WTC11 (cell line): ENCODE results near the gene ZFYVE19. TPM values are rescaled to one million over a fixed set of nuclear protein-coding genes. Genes with fewer than 3 reads are reported as not detected.
A peak's percentile ranks its signal among the peaks of the same experiment; 100 is the strongest.

Experiments
- ATAC-seq: fragments of 200-7000 bp; cut with Tn5 transposase; 2 replicates; pipeline ENCODE4 v1.10.0; 2021; ENCODE audit warnings: mild to moderate bottlenecking, moderate library complexity
- CTCF ChIA-PET: fragments of 300-600 bp; sonication (Branson Sonifier 250); formaldehyde crosslinking; loops from one replicate; lab custom pipeline; 2021; ENCODE audit warnings: antibody characterized with exemption; lab: Charles Lee
- POLR2A ChIA-PET: fragments of 350-600 bp; sonication (Branson Sonifier 250); formaldehyde crosslinking; loops from one replicate; lab custom pipeline; 2021; ENCODE audit warnings: antibody characterized with exemption; lab: Charles Lee
- DNase-seq: peaks from one replicate; pipeline ENCODE4 v3.0.0; 2021; ENCODE audit warnings: low spot score
- H3K27ac Mint-ChIP-seq: 2 replicates; pipeline ENCODE4 v1.8.0; 2021; ENCODE audit warnings: mixed read lengths
- H3K27me3 Mint-ChIP-seq: 2 replicates; pipeline ENCODE4 v1.8.0; 2021; ENCODE audit warnings: low read depth, mild to moderate bottlenecking, moderate library complexity, mixed read lengths
- H3K36me3 Mint-ChIP-seq: 2 replicates; pipeline ENCODE4 v1.8.0; 2021; ENCODE audit warnings: mixed read lengths
- H3K4me1 Mint-ChIP-seq: 2 replicates; pipeline ENCODE4 v1.8.0; 2022; ENCODE audit warnings: mixed read lengths
- H3K4me3 Mint-ChIP-seq: 2 replicates; pipeline ENCODE4 v1.8.0; 2021; ENCODE audit warnings: mild to moderate bottlenecking, moderate library complexity, mixed read lengths
- H3K9me3 Mint-ChIP-seq: 2 replicates; pipeline ENCODE4 v1.8.0; 2021; ENCODE audit warnings: mixed read lengths
- CBFB ChIP-seq: sonication (generic); formaldehyde crosslinking; IDR thresholded peaks from 2 replicates; pipeline ENCODE4 v1.8.1; 2022; ENCODE audit warnings: mild to moderate bottlenecking, low read depth, missing genetic modification reagents
- CREM ChIP-seq: sonication (generic); formaldehyde crosslinking; IDR thresholded peaks from 2 replicates; pipeline ENCODE4 v1.8.1; 2022; ENCODE audit warnings: mild to moderate bottlenecking, missing genetic modification reagents, moderate library complexity
- EMX1 ChIP-seq: fragments of 250-450 bp; sonication (Bioruptor Pico); IDR thresholded peaks from 2 replicates; pipeline ENCODE4 v1.8.0; 2021; ENCODE audit warnings: mild to moderate bottlenecking
- FOXP1 ChIP-seq: sonication (generic); formaldehyde crosslinking; IDR thresholded peaks from 2 replicates; pipeline ENCODE4 v1.8.0; 2022; ENCODE audit warnings: missing genetic modification reagents, mild to moderate bottlenecking, moderate library complexity, borderline replicate concordance
- GTF2I ChIP-seq: fragments of 250-450 bp; sonication (Bioruptor Pico); conservative IDR thresholded peaks from 2 replicates; pipeline ENCODE4 v1.4.0; 2021; ENCODE audit warnings: mild to moderate bottlenecking
- HMGA2 ChIP-seq: fragments of 250-450 bp; sonication (Bioruptor Pico); IDR thresholded peaks from 2 replicates; pipeline ENCODE4 v1.4.0; 2021; ENCODE audit warnings: mild to moderate bottlenecking, moderate library complexity
- IRF2 ChIP-seq: sonication (generic); formaldehyde crosslinking; IDR thresholded peaks from 2 replicates; pipeline ENCODE4 v1.8.0; 2022; ENCODE audit warnings: low read depth, missing genetic modification reagents, borderline replicate concordance
- MYBL2 ChIP-seq: sonication (generic); formaldehyde crosslinking; IDR thresholded peaks from 2 replicates; pipeline ENCODE4 v1.8.1; 2023; ENCODE audit warnings: mild to moderate bottlenecking, moderate library complexity, missing genetic modification reagents
- NFE2L1 ChIP-seq: sonication (generic); formaldehyde crosslinking; IDR thresholded peaks from 2 replicates; pipeline ENCODE4 v1.8.1; 2023; ENCODE audit warnings: missing genetic modification reagents
- NR3C1 ChIP-seq: sonication (generic); formaldehyde crosslinking; conservative IDR thresholded peaks from 2 replicates; pipeline ENCODE4 v1.8.1; 2023; ENCODE audit warnings: low read depth, mild to moderate bottlenecking, missing genetic modification reagents
- PRRX2 ChIP-seq: fragments of 250-450 bp; sonication (Bioruptor Pico); IDR thresholded peaks from 2 replicates; pipeline ENCODE4 v1.8.0; 2021; ENCODE audit warnings: mild to moderate bottlenecking
- RELA ChIP-seq: sonication (generic); formaldehyde crosslinking; IDR thresholded peaks from 2 replicates; pipeline ENCODE4 v1.8.1; 2022; ENCODE audit warnings: missing genetic modification reagents, mild to moderate bottlenecking, borderline replicate concordance
- TEAD1 ChIP-seq: sonication (generic); formaldehyde crosslinking; IDR thresholded peaks from 2 replicates; pipeline ENCODE4 v1.8.0; 2022; ENCODE audit warnings: mild to moderate bottlenecking, missing genetic modification reagents
- ZNF416 ChIP-seq: fragments of 250-450 bp; sonication (Bioruptor Pico); IDR thresholded peaks from 2 replicates; pipeline ENCODE4 v1.9.0; 2021; ENCODE audit warnings: mild to moderate bottlenecking, inconsistent platforms
- ZNF671 ChIP-seq: fragments of 250-450 bp; sonication (Bioruptor Pico); IDR thresholded peaks from 2 replicates; pipeline ENCODE4 v1.8.0; 2021; ENCODE audit warnings: mild to moderate bottlenecking
- total RNA-seq: library from RNA; stranded (reverse); gene quantifications from 3 replicates; pipeline ENCODE4 v1.2.3, GENCODE V29; 2021
- TF ChIP-seq, protein P1 (sequence below): sonication (generic); formaldehyde crosslinking; IDR thresholded peaks from 2 replicates; pipeline ENCODE4 v1.8.1; 2022; ENCODE audit warnings: mild to moderate bottlenecking, missing genetic modification reagents, moderate library complexity, borderline replicate concordance
- TF ChIP-seq, protein P2 (sequence below): sonication (generic); formaldehyde crosslinking; IDR thresholded peaks from 2 replicates; pipeline ENCODE4 v1.8.0; 2022; ENCODE audit warnings: mild to moderate bottlenecking, missing genetic modification reagents
- TF ChIP-seq, protein P3 (sequence below): fragments of 250-450 bp; sonication (Bioruptor Pico); IDR thresholded peaks from 2 replicates; pipeline ENCODE4 v2.1.2; 2022; ENCODE audit warnings: mild to moderate bottlenecking, moderate library complexity
- TF ChIP-seq, protein P4 (sequence below): sonication (generic); formaldehyde crosslinking; IDR thresholded peaks from 2 replicates; pipeline ENCODE4 v1.8.1; 2022; ENCODE audit warnings: low read depth, missing genetic modification reagents, borderline replicate concordance
- TF ChIP-seq, protein P5 (sequence below): sonication (generic); formaldehyde crosslinking; IDR thresholded peaks from 2 replicates; pipeline ENCODE4 v1.8.0; 2022; ENCODE audit warnings: mild to moderate bottlenecking, missing genetic modification reagents
- TF ChIP-seq, protein P6 (sequence below): sonication (generic); formaldehyde crosslinking; IDR thresholded peaks from 2 replicates; pipeline ENCODE4 v1.8.0; 2022; ENCODE audit warnings: mild to moderate bottlenecking, missing genetic modification reagents
- TF ChIP-seq, protein P7 (sequence below): sonication (generic); formaldehyde crosslinking; IDR thresholded peaks from 2 replicates; pipeline ENCODE4 v1.8.0; 2023; ENCODE audit warnings: missing genetic modification reagents

Gene ZFYVE19
- total RNA-seq, 1 experiment from 2014 or later, result 18.9 TPM

DNA sequence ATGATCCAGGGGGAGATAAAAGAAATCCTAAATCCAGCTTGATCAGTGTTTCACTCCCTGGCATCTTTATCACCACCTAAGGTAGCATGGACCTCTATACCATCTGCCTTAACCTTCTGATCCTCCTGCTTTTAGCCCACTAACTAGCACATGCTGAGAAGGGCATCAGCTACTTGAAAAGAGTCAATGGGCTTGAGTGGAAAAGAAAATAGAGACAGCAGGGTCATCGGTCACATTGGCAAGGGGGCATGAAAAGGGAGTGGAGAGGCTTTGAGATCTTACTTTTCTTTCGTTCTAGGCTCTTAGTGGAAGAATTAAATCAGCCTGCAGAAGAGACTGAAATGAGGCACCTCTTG is 239 bp upstream of the ZFYVE19 start:
- peak overlapping the region; percentile 98 for H3K4me3 Mint-ChIP-seq
- H3K4me1 Mint-ChIP-seq, result peaks cover 22% of the 10 kb centered on the region
- DNase-seq (no peak), ATAC-seq (no peak)
- TF ChIP-seq NR3C1, result no peak
- no peak for TF ChIP-seq IRF2 (CRISPR knock-in tag)
- TF ChIP-seq CBFB (CRISPR knock-in tag), result no peak
- TF ChIP-seq, protein P1, sequence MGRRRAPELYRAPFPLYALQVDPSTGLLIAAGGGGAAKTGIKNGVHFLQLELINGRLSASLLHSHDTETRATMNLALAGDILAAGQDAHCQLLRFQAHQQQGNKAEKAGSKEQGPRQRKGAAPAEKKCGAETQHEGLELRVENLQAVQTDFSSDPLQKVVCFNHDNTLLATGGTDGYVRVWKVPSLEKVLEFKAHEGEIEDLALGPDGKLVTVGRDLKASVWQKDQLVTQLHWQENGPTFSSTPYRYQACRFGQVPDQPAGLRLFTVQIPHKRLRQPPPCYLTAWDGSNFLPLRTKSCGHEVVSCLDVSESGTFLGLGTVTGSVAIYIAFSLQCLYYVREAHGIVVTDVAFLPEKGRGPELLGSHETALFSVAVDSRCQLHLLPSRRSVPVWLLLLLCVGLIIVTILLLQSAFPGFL (CRISPR knock-in tag), result no peak
- no peak for TF ChIP-seq PRRX2 (CRISPR knock-in tag)
- TF ChIP-seq, protein P2, sequence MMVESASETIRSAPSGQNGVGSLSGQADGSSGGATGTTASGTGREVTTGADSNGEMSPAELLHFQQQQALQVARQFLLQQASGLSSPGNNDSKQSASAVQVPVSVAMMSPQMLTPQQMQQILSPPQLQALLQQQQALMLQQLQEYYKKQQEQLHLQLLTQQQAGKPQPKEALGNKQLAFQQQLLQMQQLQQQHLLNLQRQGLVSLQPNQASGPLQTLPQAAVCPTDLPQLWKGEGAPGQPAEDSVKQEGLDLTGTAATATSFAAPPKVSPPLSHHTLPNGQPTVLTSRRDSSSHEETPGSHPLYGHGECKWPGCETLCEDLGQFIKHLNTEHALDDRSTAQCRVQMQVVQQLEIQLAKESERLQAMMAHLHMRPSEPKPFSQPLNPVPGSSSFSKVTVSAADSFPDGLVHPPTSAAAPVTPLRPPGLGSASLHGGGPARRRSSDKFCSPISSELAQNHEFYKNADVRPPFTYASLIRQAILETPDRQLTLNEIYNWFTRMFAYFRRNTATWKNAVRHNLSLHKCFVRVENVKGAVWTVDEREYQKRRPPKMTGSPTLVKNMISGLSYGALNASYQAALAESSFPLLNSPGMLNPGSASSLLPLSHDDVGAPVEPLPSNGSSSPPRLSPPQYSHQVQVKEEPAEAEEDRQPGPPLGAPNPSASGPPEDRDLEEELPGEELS (CRISPR knock-in tag), result no peak
- no peak for TF ChIP-seq EMX1
- TF ChIP-seq MYBL2 (CRISPR knock-in tag), result no peak
- TF ChIP-seq NFE2L1 (CRISPR knock-in tag), result no peak
- ChIA-PET POLR2A (interaction anchor here (1.3 to 1.8 kb wide), 3 partner anchors 38 to 112 kb away, joined by 3 to 10 read pairs (median 3); partner anchors contain the start of gene SPINT1), CTCF (interaction anchor here (0.6 to 3.3 kb wide), 18 partner anchors 14 to 1257 kb away, joined by 3 to 33 read pairs (median 4); partner anchors contain the start of genes GCHFR, PPP1R14D, RHOV and VPS18)
- peak overlapping the region; percentile 97 for H3K27ac Mint-ChIP-seq
- H3K27me3 Mint-ChIP-seq, result no peaks in the 10 kb centered on the region
- peaks cover 3% of the 10 kb centered on the region for H3K36me3 Mint-ChIP-seq
- no peaks in the 10 kb centered on the region for H3K9me3 Mint-ChIP-seq

DNA sequence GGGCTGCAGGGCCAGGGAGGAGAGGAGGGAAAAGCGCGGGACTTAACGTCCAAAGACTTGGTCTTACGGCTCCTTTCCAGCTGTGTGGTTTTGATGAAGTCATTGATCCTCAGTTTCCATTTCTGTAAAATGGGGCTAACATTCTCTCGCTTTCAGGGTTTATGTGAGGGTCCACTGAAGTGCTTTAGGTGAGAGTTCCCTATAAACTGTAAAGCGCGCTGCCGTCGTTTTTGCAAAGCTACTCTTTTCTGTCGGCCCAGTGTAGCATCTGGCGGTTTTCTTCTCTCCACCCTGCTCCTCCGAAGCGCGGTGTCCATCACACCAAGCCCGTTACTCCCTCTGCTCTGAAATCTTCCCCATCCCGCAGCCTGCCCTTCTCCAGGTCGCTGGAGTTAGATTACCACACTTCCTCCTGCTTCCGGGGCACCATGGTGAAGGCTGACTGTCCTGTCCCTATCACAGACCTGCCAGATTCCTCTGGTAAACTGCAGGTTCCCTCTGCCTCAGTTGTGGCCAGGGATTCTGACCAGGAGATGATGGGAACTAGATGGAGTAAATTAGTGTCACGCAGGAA is 1.1 kb downstream of the ZFYVE19 start:
- no peak for DNase-seq
- H3K9me3 Mint-ChIP-seq, result no peaks in the 10 kb centered on the region
- ChIA-PET CTCF (interaction anchor here (0.8 to 3.3 kb wide), 14 partner anchors 20 to 241 kb away, joined by 3 to 33 read pairs (median 6); partner anchors contain the start of genes GCHFR, RHOV and VPS18), POLR2A (interaction anchor here (1.3 to 1.8 kb wide), 3 partner anchors 36 to 114 kb away, joined by 3 to 10 read pairs (median 3); partner anchors contain the start of gene SPINT1)
- peak overlapping the region; percentile 54; the same call in 1 of the 2 replicates for H3K27ac Mint-ChIP-seq
- TF ChIP-seq FOXP1 (no peak), RELA (CRISPR knock-in tag) (no peak), GTF2I (CRISPR knock-in tag) (peak; percentile 83), HMGA2 (CRISPR knock-in tag) (no peak), PRRX2 (CRISPR knock-in tag) (no peak), CREM (CRISPR knock-in tag) (no peak), ZNF416 (CRISPR knock-in tag) (no peak), EMX1 (no peak), ZNF671 (CRISPR knock-in tag) (no peak), TEAD1 (CRISPR knock-in tag) (no peak)
- TF ChIP-seq, protein P3, sequence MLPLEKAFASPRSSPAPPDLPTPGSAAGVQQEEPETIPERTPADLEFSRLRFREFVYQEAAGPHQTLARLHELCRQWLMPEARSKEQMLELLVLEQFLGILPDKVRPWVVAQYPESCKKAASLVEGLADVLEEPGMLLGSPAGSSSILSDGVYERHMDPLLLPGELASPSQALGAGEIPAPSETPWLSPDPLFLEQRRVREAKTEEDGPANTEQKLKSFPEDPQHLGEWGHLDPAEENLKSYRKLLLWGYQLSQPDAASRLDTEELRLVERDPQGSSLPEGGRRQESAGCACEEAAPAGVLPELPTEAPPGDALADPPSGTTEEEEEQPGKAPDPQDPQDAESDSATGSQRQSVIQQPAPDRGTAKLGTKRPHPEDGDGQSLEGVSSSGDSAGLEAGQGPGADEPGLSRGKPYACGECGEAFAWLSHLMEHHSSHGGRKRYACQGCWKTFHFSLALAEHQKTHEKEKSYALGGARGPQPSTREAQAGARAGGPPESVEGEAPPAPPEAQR, result no peak
- TF ChIP-seq, protein P4, sequence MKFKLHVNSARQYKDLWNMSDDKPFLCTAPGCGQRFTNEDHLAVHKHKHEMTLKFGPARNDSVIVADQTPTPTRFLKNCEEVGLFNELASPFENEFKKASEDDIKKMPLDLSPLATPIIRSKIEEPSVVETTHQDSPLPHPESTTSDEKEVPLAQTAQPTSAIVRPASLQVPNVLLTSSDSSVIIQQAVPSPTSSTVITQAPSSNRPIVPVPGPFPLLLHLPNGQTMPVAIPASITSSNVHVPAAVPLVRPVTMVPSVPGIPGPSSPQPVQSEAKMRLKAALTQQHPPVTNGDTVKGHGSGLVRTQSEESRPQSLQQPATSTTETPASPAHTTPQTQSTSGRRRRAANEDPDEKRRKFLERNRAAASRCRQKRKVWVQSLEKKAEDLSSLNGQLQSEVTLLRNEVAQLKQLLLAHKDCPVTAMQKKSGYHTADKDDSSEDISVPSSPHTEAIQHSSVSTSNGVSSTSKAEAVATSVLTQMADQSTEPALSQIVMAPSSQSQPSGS, result no peak
- TF ChIP-seq, protein P5, sequence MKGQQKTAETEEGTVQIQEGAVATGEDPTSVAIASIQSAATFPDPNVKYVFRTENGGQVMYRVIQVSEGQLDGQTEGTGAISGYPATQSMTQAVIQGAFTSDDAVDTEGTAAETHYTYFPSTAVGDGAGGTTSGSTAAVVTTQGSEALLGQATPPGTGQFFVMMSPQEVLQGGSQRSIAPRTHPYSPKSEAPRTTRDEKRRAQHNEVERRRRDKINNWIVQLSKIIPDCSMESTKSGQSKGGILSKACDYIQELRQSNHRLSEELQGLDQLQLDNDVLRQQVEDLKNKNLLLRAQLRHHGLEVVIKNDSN, result 0 out of 2 replicates have a peak, but pooled peaks have one; percentile 12
- TF ChIP-seq, protein P6, sequence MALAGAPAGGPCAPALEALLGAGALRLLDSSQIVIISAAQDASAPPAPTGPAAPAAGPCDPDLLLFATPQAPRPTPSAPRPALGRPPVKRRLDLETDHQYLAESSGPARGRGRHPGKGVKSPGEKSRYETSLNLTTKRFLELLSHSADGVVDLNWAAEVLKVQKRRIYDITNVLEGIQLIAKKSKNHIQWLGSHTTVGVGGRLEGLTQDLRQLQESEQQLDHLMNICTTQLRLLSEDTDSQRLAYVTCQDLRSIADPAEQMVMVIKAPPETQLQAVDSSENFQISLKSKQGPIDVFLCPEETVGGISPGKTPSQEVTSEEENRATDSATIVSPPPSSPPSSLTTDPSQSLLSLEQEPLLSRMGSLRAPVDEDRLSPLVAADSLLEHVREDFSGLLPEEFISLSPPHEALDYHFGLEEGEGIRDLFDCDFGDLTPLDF (CRISPR knock-in tag), result peak; percentile 45; the same call in 1 of the 2 replicates
- TF ChIP-seq, protein P7, sequence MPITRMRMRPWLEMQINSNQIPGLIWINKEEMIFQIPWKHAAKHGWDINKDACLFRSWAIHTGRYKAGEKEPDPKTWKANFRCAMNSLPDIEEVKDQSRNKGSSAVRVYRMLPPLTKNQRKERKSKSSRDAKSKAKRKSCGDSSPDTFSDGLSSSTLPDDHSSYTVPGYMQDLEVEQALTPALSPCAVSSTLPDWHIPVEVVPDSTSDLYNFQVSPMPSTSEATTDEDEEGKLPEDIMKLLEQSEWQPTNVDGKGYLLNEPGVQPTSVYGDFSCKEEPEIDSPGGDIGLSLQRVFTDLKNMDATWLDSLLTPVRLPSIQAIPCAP (CRISPR knock-in tag), result no peak
- peaks cover 22% of the 10 kb centered on the region for H3K4me1 Mint-ChIP-seq
- peak overlapping the region; percentile 98 for H3K4me3 Mint-ChIP-seq
- ATAC-seq, result no peak
- H3K27me3 Mint-ChIP-seq, result no peaks in the 10 kb centered on the region
- H3K36me3 Mint-ChIP-seq, result no peaks in the 10 kb centered on the region; the same call in none of the 2 replicates
